Loucy (cell line): ENCODE results near the gene IQSEC1.

ENCODE experiments used
- CTCF ChIP-seq: fragments of 200-600 bp; sonication (generic); conservative IDR thresholded peaks from 2 replicates; pipeline ENCODE4 v1.5.1; 2014; ENCODE audit warnings: mild to moderate bottlenecking, antibody characterized with exemption, low read length
- EZH2phosphoT487 ChIP-seq: fragments of 200-600 bp; IDR thresholded peaks from 2 replicates; pipeline ENCODE4 v1.6.1; 2018; ENCODE audit warnings: antibody characterized with exemption, mild to moderate bottlenecking, moderate library complexity, borderline replicate concordance

GRCh38 chr3:13080591-13080990, 7.4 kb upstream of the IQSEC1 start:
- TF ChIP-seq CTCF (no peak), EZH2phosphoT487 (no peak)
